Vagina (tissue), 2 donors: ENCODE data around the gene ZMYND15.

Experiments used
- CTCF ChIP-seq, 3 experiments: fragments of 450-650 bp in 2 of 3; fragments of 200-600 bp in 1 of 3; sonication (generic) in 1 of 3; IDR thresholded peaks; one replicate each; pipeline ENCODE4 v1.5.1; 2017 to 2019; ENCODE audit warnings: antibody characterized with exemption in 3 of 3, mild to moderate bottlenecking in 2 of 3, moderate library complexity in 2 of 3
- POLR2A ChIP-seq, 2 donors: fragments of 450-650 bp; IDR thresholded peaks; one replicate each; pipeline ENCODE4 v1.6.1; 2017; ENCODE audit warnings: antibody characterized with exemption in 2 of 2, mild to moderate bottlenecking in 2 of 2, moderate library complexity in 2 of 2

GRCh38 chr17:4747847-4748246 is 8.2 kb downstream of the ZMYND15 start:
- TF ChIP-seq CTCF (IDR thresholded peaks at IDR 0.05) (no peak), POLR2A (IDR thresholded peaks at IDR 0.05) (no peak)
